ENCODE results near the gene PRKG1.

DNA sequence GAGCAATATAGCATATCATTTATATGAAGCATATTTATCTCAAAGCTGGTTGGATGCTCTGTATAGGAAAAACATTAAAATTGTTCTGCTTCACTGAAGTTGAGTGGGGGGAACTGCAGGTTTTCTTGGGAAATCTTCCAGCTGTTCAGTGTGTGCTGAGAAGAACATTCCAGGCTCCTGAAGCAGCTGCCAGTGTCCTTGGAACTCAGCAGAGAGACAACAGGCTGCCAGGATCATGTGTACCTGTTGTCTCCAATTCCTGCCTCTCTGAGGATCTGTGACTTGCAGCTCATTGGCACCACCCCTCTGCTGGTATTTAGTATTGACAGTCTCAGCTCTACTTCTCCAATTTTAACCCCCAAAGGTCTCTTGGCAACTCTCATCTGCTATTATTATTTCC lies 42.3 kb upstream of the PRKG1 start:
- no peak for TF ChIP-seq YY1 (IDR thresholded peaks at IDR 0.05; ENCODE audit: low read depth)
- no peak for TF ChIP-seq TAF1 (IDR thresholded peaks at IDR 0.05; ENCODE audit: low read depth)
- no peak for TF ChIP-seq CEBPB (IDR thresholded peaks at IDR 0.05)
- no peak for TF ChIP-seq CREB1 (IDR thresholded peaks at IDR 0.05; ENCODE audit: low read depth)
- TF ChIP-seq RAD21 (IDR thresholded peaks at IDR 0.05; ENCODE audit: low read depth), result no peak
- TF ChIP-seq, protein P1, sequence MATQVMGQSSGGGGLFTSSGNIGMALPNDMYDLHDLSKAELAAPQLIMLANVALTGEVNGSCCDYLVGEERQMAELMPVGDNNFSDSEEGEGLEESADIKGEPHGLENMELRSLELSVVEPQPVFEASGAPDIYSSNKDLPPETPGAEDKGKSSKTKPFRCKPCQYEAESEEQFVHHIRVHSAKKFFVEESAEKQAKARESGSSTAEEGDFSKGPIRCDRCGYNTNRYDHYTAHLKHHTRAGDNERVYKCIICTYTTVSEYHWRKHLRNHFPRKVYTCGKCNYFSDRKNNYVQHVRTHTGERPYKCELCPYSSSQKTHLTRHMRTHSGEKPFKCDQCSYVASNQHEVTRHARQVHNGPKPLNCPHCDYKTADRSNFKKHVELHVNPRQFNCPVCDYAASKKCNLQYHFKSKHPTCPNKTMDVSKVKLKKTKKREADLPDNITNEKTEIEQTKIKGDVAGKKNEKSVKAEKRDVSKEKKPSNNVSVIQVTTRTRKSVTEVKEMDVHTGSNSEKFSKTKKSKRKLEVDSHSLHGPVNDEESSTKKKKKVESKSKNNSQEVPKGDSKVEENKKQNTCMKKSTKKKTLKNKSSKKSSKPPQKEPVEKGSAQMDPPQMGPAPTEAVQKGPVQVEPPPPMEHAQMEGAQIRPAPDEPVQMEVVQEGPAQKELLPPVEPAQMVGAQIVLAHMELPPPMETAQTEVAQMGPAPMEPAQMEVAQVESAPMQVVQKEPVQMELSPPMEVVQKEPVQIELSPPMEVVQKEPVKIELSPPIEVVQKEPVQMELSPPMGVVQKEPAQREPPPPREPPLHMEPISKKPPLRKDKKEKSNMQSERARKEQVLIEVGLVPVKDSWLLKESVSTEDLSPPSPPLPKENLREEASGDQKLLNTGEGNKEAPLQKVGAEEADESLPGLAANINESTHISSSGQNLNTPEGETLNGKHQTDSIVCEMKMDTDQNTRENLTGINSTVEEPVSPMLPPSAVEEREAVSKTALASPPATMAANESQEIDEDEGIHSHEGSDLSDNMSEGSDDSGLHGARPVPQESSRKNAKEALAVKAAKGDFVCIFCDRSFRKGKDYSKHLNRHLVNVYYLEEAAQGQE (IDR thresholded peaks at IDR 0.05; ENCODE audit: low read depth), result no peak

Measured in Ishikawa (cell line).